ENCODE measurements around the gene JCAD. TPM values are rescaled to one million over a fixed set of nuclear protein-coding genes. Genes with fewer than 3 reads are reported as not detected.
"Not testable (repeated sequence)": the region's sequence is repeated elsewhere in the genome, so short reads cannot be mapped to it uniquely, and the experiment has no call there.

The JCAD gene
- total RNA-seq, 1 donor from 2014 or later = 60.5 TPM

DNA sequence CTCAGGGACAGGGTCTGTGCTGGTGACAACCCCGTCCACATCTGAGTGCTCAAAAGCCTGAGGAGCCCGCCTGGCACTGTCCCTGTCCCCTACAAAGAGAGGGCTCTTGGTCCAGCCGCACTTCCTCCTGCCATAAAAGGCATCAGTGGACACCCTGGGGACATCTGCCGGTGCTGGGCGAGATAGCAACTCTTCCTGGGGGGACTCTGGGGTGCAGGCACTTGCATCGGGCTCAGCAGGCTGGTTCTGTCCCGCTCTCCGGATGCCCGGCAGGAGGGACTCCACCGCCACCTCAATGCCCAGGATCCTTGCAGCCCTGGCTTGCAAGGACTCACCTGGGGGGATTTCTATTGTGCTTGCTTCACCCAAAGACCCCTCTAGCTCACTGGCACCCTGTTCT lies 32.8 kb downstream of the JCAD start:
- DNase-seq (ENCODE audit: low read depth in 2 of 2) = no peak

DNA sequence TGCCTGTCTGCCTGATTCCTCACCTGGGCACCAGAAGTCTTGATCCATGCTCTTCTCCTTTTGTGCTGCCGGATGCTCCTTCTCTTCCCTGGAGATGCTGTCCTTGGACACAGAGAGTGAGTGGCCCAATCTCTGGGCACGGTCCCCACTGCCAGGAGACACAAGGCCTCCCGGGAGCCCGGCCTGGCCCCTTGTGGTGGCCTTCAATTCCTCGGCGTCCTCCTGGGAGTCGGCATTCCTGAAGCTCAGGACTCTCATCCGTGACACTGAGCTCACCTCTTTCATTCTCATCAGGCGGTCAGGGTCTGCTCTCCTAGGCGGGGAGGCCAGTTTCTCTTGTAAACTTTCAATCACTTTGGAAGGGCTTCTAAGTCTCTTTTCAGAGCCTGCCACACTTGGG lies 33.3 kb downstream of the JCAD start:
- DNase-seq (ENCODE audit: low read depth in 2 of 2) = no peak

DNA sequence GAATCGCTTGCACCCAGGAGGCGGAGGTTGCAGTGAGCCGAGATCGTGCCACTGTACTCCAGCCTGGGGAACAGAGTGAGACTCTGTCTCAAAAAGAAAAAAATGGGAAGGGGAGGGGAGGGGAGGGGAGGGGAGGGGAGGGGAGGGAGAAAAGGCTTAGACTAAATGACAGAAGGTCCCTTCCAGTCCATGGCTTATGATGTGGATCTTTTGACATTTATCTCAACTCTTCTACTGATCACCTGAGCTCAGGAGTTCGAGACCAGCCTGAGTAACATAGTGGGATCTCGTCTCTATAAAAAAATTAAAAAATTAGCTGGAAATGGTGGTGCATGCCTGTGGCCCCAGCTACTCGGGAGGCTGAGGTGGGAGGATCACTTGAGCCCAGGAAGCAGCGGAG lies 34.0 kb downstream of the JCAD start:
- not testable (repeated sequence) for DNase-seq (ENCODE audit: low read depth in 2 of 2)

DNA sequence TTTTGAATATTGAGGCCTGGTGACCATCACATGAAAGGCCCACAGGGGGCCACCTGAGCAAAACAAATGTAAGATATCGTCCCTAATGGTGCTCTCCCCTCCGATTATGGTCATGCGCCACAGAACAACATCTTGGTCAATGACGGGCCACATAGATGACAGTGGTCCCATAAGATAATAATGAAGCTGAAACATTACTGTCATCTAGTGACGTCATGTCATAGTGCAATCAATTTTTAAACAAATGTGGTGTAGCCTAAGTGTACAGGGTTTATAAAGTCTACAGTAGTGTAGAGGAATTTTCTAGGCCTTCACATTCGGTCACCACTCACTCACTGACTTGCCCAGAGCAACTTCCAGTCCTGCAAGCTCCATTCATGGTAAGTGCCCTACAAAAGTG lies 36.8 kb downstream of the JCAD start:
- DNase-seq (ENCODE audit: low read depth in 2 of 2) = no peak

DNA sequence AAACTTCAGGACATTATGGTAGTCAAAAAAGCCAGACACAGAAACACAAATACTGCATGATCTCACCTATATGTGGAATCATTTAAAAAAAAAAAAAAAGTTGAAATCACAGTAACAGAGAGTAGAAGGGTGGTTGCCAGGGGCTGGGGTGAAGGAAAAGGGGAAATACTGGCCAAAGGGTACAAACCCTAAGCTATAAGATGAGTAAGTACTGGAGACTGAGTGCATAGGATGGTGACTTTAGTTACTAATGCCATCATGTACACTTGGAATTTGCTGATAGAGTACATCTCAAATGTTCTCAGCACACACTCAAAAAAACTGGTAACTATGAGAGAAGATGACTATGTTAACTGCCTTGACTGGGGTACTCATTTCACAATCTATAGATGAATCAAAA lies 39.9 kb downstream of the JCAD start:
- DNase-seq (ENCODE audit: low read depth in 2 of 2) = no peak

DNA sequence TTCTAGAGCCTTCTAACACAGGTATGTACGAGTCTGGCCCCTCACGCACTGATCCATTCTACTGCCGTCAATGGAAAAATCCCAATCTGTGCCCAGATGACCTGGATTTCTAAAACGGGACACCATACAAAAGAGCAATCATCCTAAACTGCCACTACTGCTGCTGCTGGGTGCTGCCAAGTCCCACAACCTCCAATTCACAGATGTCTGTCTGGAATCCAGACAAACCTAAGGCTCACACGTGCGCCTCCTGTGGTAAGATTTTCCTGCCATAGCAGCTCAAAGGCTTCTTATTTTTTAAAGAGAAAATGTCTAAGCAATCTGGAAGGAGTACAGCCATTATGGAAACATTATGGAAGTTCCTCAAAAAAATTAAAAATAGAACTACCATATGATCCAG lies 40.9 kb downstream of the JCAD start:
- no peak for DNase-seq (ENCODE audit: low read depth in 2 of 2)

DNA sequence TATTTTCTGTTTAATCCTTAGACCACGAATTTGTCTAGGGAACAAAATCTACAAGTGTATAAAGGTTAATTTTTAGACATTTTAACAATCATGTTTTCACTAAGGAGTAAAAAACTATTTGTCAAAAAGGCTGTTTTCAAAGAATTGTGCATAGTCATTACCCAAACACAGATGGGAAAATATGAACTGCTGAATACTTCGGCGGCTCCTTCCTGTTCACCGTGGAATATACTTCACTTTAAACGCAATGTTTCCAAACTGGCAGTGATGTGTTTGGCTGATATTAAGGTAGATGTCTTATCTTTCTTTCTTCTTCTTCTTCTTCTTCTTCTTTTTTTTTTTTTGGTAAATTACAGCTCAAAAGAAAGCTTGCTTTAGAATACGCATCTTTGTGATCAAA lies 41.4 kb downstream of the JCAD start:
- DNase-seq (ENCODE audit: low read depth in 2 of 2) = no peak

DNA sequence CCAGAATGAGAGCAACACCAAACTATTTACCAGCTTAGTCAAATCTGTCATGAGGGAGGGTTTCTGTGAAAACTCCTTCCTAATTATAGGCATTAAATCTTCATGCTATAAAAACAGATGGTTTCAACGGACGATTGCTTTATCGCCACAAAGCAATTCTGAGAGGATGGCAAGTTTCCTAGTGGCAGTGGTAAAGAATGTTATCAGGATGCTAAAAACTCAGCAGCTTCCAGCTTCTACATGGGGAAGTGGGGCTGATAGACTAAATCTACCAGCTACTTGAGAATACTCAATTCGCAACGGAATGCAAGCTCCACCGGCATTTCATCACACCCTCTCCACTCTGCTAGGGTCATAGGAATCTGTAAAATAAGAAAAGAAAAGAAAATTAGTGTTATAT lies 41.8 kb downstream of the JCAD start:
- DNase-seq (ENCODE audit: low read depth in 2 of 2) = no peak

DNA sequence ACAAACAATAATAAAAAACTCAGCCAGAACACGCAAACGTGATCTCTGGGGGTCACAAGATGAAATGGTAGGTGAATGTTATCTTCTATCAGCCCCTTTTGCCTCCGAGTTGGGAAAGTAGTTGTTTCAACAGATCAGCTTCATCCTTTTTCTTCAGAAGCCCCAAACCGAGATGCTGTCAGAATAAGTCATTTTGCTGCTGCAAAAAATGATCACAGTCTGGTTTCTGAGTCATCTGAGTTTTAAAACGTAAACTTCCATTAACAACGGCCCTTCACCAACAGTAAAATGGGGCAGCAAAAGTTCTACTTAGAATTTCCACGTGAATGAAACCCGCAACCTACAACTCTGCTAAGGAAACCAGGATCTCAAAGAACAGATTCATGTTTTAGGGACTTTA lies 44.9 kb downstream of the JCAD start:
- no peak for DNase-seq (ENCODE audit: low read depth in 2 of 2)

DNA sequence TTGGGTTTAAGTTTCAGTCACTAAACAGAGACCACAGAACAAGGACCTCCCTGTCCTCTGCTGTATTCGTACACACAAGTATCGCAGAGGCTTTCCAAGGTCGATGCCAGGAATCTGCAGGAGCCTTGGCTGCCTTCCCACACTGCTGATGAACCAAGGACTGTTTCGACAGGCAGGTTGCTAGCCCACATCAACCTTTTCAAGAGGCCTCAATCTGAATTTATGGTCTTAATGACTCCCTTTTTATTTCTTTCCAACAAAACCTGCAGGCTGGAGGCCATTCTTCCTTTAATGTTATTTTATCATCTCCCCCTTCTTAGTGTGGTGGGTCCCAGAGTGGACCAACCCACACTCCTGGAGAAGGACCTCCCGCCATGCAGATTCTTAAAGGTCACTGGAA lies 45.6 kb downstream of the JCAD start:
- DNase-seq (ENCODE audit: low read depth in 2 of 2) = peak in 1 of 2 donors; percentile 43

DNA sequence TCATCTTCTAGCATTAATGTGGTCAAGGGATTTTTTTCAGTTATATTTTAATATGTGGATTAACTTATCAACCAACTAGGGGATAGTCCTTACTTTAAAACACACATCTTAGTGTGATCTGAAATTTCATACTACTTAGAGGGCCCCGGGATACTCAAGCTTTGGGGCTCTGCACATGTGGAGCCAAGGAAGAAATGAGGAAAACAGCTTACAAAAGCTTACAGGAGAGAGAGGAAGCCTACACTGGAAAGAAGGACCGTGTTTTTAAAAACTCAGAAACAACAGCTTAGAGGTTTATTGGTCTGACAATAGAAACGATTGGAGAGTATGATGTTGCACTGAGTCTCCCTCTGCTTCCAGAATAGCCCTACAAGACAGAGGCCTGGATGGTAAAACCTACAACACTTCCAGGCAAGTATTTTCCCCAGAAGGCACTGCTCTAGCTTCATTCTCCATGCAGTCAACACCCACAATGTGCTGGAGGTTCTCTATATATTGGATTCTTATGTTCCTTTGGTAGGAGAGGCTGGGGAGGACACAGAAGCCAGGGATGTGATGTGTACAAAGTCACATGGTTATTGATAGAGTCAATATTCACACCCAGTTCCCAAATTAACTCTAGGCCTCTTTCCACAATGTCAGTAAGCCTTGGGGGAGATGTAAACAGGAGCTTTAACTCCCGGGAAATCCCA lies 47.3 kb downstream of the JCAD start:
- DNase-seq (ENCODE audit: low read depth in 2 of 2) = no peak

DNA sequence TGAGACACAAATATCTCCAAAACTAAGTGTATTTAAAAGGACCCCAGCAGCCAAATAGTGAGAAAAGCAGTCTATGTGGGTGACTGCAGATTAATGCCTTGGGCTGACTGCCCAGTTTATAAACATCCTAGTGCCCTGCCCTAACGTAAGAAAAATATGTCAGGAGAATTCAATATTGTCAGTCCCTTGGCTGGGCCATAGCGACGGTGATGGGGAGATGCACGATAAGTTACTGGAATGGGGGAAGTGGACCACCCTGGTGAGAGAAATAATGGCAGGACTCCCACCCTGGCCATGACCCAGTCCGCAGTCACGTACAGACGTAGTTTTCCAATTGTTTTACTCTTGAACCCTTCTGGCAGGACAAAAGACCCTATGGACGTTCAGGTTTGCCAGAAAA lies 48.0 kb downstream of the JCAD start:
- DNase-seq (ENCODE audit: low read depth in 2 of 2) = no peak

DNA sequence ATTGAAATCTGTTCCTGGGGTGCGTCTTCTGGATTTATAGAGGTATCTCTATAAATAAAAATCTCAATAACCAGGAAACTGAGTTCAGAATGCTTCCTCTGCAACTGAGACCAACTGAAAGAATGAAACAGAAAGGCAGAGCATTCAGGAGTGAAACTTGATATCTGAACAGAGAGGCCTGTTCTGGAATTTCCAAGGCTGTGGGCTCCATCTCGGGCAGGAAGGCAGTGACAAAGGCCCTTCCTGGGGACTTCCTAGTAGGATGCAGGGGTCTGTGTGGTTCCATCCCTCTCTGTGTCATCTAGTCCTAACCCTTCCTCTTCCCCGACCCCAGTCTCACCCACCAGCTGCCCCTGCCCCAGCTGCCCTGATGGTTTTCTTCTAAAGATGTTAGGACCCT lies 52.0 kb downstream of the JCAD start:
- DNase-seq (ENCODE audit: low read depth in 2 of 2) = peak; percentile 33 to 55

DNA sequence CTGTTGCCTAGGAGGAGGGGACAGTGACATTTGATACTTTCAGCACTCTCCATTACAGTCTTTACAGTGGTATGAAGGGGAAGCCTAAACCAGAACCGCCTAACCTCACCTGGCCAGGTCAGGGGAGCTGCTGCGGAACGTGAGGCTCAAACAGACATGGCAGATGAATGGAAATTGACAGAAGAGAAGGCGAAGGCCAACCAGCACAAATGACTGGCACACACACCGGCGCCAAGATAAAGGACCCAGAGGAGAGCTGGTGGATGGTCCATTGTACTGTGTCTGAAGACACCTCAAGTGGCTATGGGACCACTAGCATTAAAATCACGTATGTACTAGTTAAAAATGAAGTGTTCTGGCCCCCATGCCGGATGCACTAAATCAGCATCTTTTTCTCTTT lies 53.0 kb downstream of the JCAD start:
- no peak for DNase-seq (ENCODE audit: low read depth in 2 of 2)

DNA sequence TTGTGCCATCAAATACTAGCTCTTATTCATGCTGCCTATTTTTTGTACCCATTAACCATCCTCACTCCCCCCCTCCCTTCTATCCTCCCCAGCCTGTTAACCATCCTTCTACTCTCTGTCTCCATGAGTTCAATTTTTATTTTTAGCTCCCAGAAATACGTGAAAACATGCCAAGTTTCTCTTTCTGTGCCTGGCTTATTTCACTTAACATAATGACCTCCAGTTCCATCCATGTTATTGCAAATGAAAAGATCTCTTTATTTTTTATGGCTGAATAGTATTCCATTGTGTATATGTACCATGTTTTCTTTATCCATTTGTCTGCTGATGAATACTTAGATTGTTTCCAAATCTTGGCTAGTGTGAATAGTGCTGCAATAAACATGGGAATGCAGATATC lies 54.3 kb downstream of the JCAD start:
- not testable (repeated sequence) for DNase-seq (ENCODE audit: low read depth in 2 of 2)

DNA sequence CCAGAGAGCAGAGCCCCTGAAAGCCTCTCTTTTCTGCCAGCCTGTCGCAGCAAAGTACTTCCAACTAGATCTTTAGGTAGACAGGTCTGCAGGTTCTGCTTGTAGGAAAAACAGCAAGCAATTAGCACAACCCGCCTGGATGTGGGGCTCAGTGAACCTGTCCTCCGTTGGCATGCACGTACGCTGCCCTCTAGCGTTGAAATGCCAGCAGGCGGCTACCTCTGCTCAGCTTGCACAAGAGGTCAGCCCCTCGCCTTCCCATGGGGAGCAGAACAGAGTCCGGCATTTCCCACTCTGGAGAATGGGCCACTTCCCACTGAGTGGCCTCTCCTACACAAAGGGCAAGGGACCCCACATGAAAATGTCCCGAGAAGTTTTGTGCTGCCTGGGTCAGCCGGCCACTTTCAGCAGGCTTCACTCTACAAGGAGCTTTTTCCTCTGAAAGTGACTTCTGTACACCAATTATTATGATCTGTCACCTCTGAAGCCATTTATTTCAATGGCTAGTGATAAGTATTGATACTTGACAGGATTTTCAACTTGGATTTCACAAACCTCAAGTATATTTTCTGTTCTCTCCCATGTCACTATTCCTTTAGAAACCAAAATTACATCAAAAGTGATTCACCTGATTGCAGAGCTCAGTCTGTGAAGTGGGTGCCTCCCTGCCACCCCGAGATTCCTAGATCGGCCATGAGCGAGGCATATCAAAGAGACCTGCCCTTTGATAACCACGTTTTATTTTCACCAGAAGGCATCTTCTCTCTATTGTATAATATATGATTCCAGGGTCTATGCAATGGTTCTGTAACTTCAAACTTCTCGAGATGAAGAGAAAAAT lies 56.7 kb downstream of the JCAD start:
- DNase-seq (ENCODE audit: low read depth in 2 of 2) = peak; percentile 90 to 92

DNA sequence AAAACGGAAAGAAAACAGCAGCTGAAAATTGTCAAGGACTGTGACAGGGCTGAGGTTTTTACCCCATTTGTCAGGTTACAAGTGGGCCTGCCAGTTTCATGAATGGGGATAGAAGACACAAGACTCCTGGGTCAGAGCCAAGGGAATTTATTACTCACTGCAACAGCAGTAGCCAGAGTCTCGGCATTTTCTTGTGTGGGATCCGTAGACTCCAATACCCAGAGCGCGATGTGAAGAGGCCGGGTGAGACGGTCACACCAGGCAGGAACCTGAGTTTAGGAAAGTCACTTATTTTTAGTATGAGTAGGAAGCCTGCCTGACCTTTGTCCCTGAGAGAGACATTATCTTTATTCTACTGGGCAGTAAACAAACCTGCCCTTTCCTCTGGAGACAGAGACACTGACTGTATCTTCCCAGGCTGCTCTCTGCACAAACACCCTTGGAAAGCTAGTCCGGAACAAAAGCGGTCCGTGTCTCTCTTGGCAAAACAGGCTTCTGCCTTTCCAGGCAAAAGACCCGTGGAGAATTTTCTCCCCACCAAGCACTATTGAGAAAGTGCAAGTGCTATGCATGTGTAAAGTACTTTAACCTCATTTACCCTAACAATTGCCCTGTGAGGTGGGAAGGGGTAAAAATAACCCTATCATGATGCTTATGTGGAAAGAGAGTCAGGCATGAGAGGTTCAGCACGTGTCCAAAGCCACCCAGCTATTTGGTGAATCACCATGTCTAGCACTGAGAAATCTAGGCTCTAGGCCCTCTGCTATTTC lies 58.4 kb downstream of the JCAD start:
- DNase-seq (ENCODE audit: low read depth in 2 of 2) = peak; percentile 78 to 93

DNA sequence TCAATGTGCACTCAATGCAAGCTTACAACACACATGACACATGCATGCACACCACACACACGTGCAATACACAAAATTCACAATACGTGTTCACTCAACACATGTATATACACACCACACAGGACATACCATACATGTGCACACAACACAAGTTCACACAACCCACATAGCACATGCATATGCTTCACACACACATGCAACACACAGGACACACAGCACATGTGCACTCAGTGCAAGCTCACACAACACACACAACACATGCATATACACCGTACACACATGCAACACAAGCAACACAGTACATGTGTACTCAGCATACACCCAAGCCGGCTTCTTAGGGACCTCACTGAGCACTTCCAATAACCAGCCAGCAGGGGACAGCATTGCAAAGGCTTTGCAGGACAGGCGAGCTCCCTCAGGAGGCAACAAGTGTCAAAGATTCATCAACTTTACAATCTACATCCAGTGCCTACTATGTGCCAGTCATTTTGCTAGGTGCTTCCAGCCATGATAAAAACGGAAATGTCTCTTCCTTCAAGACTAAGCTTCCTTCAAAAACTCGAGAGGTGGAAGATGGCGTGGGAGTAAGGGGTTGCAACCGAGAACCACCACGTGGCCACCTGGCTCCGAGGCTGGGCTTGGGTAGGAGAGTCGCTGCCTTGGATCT lies 61.1 kb downstream of the JCAD start:
- DNase-seq (ENCODE audit: low read depth in 2 of 2) = peak; percentile 90 to 93

DNA sequence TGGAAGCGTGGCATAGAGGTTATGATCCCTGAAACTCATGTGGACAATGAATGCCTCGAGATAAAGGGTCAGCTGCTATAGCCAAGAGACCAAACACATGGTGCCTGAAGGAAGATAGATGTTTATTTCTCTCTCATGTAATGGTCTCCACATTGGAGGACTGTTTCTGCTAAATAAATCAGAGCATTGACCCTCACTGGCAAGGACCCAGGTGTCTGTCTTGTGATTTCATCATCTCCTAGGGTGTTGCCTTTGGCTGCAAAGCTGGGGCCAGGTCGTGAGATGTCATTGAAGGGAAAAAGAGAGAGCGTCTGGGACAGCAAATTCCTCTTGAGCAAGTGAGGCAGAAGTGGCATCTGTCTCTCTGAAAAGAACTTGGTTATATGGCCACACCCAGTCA lies 64.6 kb downstream of the JCAD start:
- no peak for DNase-seq (ENCODE audit: low read depth in 2 of 2)

DNA sequence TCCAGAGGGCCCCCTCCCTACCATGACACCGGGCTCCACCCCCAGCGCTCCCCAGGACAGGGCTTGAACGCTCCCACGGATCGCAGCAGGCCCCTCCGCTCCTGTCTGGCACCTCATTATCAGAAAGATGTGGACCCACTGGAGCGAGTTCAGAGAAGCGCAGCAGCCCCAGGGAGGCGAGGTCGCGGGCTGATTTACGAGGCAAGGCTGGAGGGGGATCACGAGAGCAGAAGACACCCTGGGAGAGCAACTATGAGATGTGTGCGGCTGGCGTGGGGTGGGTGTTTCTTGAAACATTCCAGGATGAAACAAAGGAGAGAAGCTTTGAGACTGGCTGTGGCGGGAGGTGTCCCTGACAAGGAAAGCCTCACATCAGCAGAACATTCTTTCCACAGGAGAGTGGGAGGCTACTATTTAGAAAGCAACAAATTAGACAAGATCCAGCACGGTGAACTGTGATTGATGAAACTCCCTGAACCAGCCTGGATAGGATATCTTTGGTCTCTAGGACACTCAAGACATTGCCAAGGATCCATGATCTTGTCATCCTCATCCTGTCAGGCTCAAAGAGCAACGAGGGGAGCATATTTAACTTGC lies 66.0 kb downstream of the JCAD start:
- no peak for DNase-seq (ENCODE audit: low read depth in 2 of 2)

DNA sequence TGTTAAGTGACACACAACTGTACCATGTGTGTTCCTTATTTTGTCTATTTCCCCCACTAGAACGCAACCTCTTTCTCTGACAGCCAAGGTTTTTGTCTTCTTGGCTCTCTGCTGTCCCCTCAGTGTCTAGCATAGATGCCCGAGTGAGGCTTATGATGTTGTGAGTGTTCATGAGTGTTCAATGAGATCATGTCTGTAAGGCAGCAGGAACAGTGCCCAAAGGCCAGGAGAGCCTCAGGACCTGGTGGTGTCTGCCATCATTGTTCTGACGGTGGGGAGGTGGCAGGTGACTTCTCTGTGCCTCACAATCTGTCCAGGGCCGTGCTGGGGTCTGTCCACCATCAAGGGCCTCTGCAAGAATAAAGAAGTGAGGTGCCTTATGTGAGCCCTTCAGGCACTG lies 66.5 kb downstream of the JCAD start:
- DNase-seq (ENCODE audit: low read depth in 2 of 2) = no peak
